HepG2 (cell line): ENCODE data around the gene TSC22D1. TPM values are rescaled to one million over a fixed set of nuclear protein-coding genes. Genes with fewer than 3 reads are reported as not detected.

Experiments used
- ATAC-seq: fragments of 200-7000 bp; cut with Tn5 transposase; 3 replicates; pipeline ENCODE4 v1.9.1; 2020; ENCODE audit warnings: mild to moderate bottlenecking, moderate library complexity
- BruUV-seq: library from RNA; stranded (reverse); fragments of 400-500 nt; replicated peaks from 2 replicates; lab custom pipeline; 2021; lab: Mats Ljungman, UMichigan
- CTCF ChIA-PET: fragments of 300-600 bp; formaldehyde crosslinking; extraction: SDS; loops from one replicate; lab custom pipeline; 2021; ENCODE audit warnings: low total read pairs, inconsistent platforms, low intra/inter-chr PET ratio; lab: Yijun Ruan, JAX
- POLR2A ChIA-PET: fragments of 350-600 bp; sonication (Branson Sonifier 250); formaldehyde crosslinking; loops from one replicate; lab custom pipeline; 2020; ENCODE audit warnings: antibody characterized with exemption, inconsistent platforms; lab: Yijun Ruan, JAX
- DNase-seq: peaks from one replicate; pipeline ENCODE4 v3.0.0-alpha.2; 2015; ENCODE audit warnings: low spot score
- FAIRE-seq: peaks from 3 replicates; lab custom pipeline; 2011; peaks lifted over from hg19 to GRCh38; lab: Jason Lieb, UNC
- H2AFZ ChIP-seq: one replicate; pipeline ENCODE4 v1.6.1; 2011; ENCODE audit warnings: low read length, inconsistent platforms
- H3K27ac ChIP-seq: fragments of 300-600 bp; 3 replicates; pipeline ENCODE4 v1.8.0; 2011; ENCODE audit warnings: mixed run types, mild to moderate bottlenecking, mixed read lengths, low read length, inconsistent platforms; ENCODE audit not compliant: insufficient read depth; ENCODE audit errors: extremely low read length
- H3K27me3 ChIP-seq, 2 experiments: fragments of 200-600 bp in 1 of 2; 2 replicates in 1 of 2; 3 replicates in 1 of 2; pipeline versions ENCODE4 v1.6.0 to v1.8.0; 2011; ENCODE audit warnings: low read length in 2 of 2, mild to moderate bottlenecking in 2 of 2, moderate library complexity in 2 of 2, inconsistent platforms in 1 of 2; ENCODE audit not compliant: insufficient read depth in 2 of 2, control insufficient read depth in 1 of 2
- H3K36me3 ChIP-seq, 2 experiments: fragments of 200-600 bp in 1 of 2; replicated peaks in 1 of 2; 2 replicates in 1 of 2; 3 replicates in 1 of 2; pipeline versions ENCODE4 v1.5.1 to v1.8.0; 2011; ENCODE audit warnings: low read length in 2 of 2, inconsistent platforms in 1 of 2; ENCODE audit not compliant: insufficient read depth in 2 of 2, control insufficient read depth in 1 of 2
- H3K4me1 ChIP-seq: 2 replicates; pipeline ENCODE4 v1.5.1; 2012; ENCODE audit warnings: low read length, inconsistent platforms; ENCODE audit not compliant: insufficient read depth
- H3K4me2 ChIP-seq: 2 replicates; pipeline ENCODE4 v1.6.0; 2011; ENCODE audit warnings: low read depth, low read length, inconsistent platforms
- H3K4me3 ChIP-seq, 3 experiments: fragments of 200-600 bp in 1 of 3; sonication (generic), shearing (Covaris generic) in 1 of 3; replicated peaks in 1 of 3; 2 replicates each; pipeline ENCODE4 v1.5.1; 2011 to 2016; ENCODE audit warnings: low read length in 3 of 3, inconsistent platforms in 2 of 3, low read depth in 2 of 3, mild to moderate bottlenecking in 2 of 3, control low read depth in 1 of 3, mixed read lengths in 1 of 3; ENCODE audit not compliant: insufficient read depth in 1 of 3
- H3K79me2 ChIP-seq: one replicate; pipeline ENCODE4 v1.6.1; 2011; ENCODE audit warnings: low read length, inconsistent platforms; ENCODE audit not compliant: insufficient read depth
- H3K9ac ChIP-seq: 2 replicates; pipeline ENCODE4 v1.6.0; 2011; ENCODE audit warnings: mild to moderate bottlenecking, low read depth, low read length, inconsistent platforms; ENCODE audit not compliant: insufficient read depth
- H3K9me3 ChIP-seq: 2 replicates; pipeline ENCODE4 v1.5.1; 2012; ENCODE audit warnings: mild to moderate bottlenecking, low read length
- H4K20me1 ChIP-seq: 2 replicates; pipeline ENCODE4 v1.6.0; 2011; ENCODE audit warnings: inconsistent platforms, mild to moderate bottlenecking, low read length, moderate library complexity; ENCODE audit not compliant: insufficient read depth
- AHR ChIP-seq: IDR thresholded peaks from 2 replicates; pipeline ENCODE4 v1.6.1; 2018; ENCODE audit warnings: missing genetic modification reagents, missing compliant biosample characterization
- CREM ChIP-seq, 2 experiments: sonication (generic) in 1 of 2; formaldehyde crosslinking in 1 of 2; IDR thresholded peaks; 2 replicates each; pipeline versions ENCODE4 v1.4.0 to v1.6.1; 2016 to 2020; ENCODE audit warnings: antibody characterized with exemption in 1 of 2, mild to moderate bottlenecking in 1 of 2, missing genetic modification reagents in 1 of 2
- HCFC1 ChIP-seq: fragments of 150-350 bp; IDR thresholded peaks from 2 replicates; pipeline ENCODE4 v1.6.1; 2014; ENCODE audit warnings: low read depth, low read length
- KDM1A ChIP-seq: IDR thresholded peaks from 2 replicates; pipeline ENCODE4 v1.6.1; 2016; ENCODE audit warnings: missing compliant biosample characterization
- NFE2L2 ChIP-seq: fragments of 150-350 bp; IDR thresholded peaks from 2 replicates; pipeline ENCODE4 v1.6.1; 2014; ENCODE audit warnings: low read length
- NFKBIZ ChIP-seq: IDR thresholded peaks from 2 replicates; pipeline ENCODE4 v1.6.1; 2018; ENCODE audit warnings: missing genetic modification reagents, missing compliant biosample characterization
- PHF20 ChIP-seq: sonication (generic); formaldehyde crosslinking; IDR thresholded peaks from 2 replicates; pipeline ENCODE4 v1.5.0; 2020; ENCODE audit warnings: mild to moderate bottlenecking, missing genetic modification reagents
- SAFB2 ChIP-seq: sonication (generic); formaldehyde crosslinking; IDR thresholded peaks from 2 replicates; pipeline ENCODE4 v1.5.1; 2020; ENCODE audit warnings: missing genetic modification reagents, low read depth, mild to moderate bottlenecking, borderline replicate concordance
- STAT6 ChIP-seq: sonication (generic); formaldehyde crosslinking; IDR thresholded peaks from 2 replicates; pipeline ENCODE4 v1.4.0; 2020; ENCODE audit warnings: missing genetic modification reagents, mild to moderate bottlenecking, borderline replicate concordance
- TCF7L2 ChIP-seq: IDR thresholded peaks from 2 replicates; pipeline ENCODE4 v1.6.1; 2011; ENCODE audit warnings: mild to moderate bottlenecking, low read depth, low read length, moderate library complexity
- ZBTB25 ChIP-seq: IDR thresholded peaks from 2 replicates; pipeline ENCODE4 v1.6.1; 2018; ENCODE audit warnings: missing genetic modification reagents
- ZBTB42 ChIP-seq: sonication (generic); formaldehyde crosslinking; IDR thresholded peaks from 2 replicates; pipeline ENCODE4 v1.5.0; 2020; ENCODE audit warnings: mild to moderate bottlenecking, missing genetic modification reagents
- ZBTB7B ChIP-seq: sonication (generic); formaldehyde crosslinking; IDR thresholded peaks from 2 replicates; pipeline ENCODE4 v1.4.0; 2020; ENCODE audit warnings: missing genetic modification reagents
- ZFP37 ChIP-seq: sonication (generic); formaldehyde crosslinking; IDR thresholded peaks from 2 replicates; pipeline ENCODE4 v1.4.0; 2020; ENCODE audit warnings: missing genetic modification reagents, borderline replicate concordance
- ZFYVE20 ChIP-seq: sonication (generic); formaldehyde crosslinking; IDR thresholded peaks from 2 replicates; pipeline ENCODE4 v1.8.0; 2023; ENCODE audit warnings: low read depth, mild to moderate bottlenecking, moderate library complexity, missing genetic modification reagents, borderline replicate concordance
- ZNF768 ChIP-seq: sonication (generic); formaldehyde crosslinking; IDR thresholded peaks from 2 replicates; pipeline ENCODE4 v1.4.0; 2020; ENCODE audit warnings: missing genetic modification reagents
- ZNF878 ChIP-seq: sonication (generic); formaldehyde crosslinking; IDR thresholded peaks from 2 replicates; pipeline ENCODE4 v1.8.1; 2023; ENCODE audit warnings: mild to moderate bottlenecking, missing genetic modification reagents, moderate library complexity
- WGBS: methylation state at CpG from one replicate; pipeline ENCODE4 v1.1.6; 2017; ENCODE audit warnings: low lambda C conversion rate; 5-methylcytosine and 5-hydroxymethylcytosine counted together
- in situ Hi-C: cut with HindIII; loops from 2 replicates; pipeline ENCODE4 v1.10.0; 2017; ENCODE audit warnings: low pct_unique_long_range_greater_than_20kb; ENCODE audit not compliant: extremely low pct_ligation_motif_present
- intact Hi-C: fragments of 100-400 bp; cut with micrococcal nuclease; formaldehyde crosslinking; loops from one replicate; pipeline ENCODE4 v1.10.0; 2022; ENCODE audit not compliant: unreplicated experiment
- polyA plus RNA-seq, 8 experiments: library from polyadenylated mRNA; depleted of rRNA in 3 of 8; stranded (reverse) in 7 of 8; unstranded in 1 of 8; fragments of >200 nt; fragmentation: Illumina TruSeq in 4 of 8; extraction: Trizol in 4 of 8; gene quantifications; 2 replicates each; pipeline versions ENCODE4 v1.2.1 to v1.2.3, GENCODE V29; 2011 to 2016; ENCODE audit warnings: low read depth in 4 of 8, missing spikeins in 1 of 8, mixed read lengths in 1 of 8; ENCODE audit not compliant: insufficient read depth in 1 of 8
- total RNA-seq, 5 experiments: library from RNA; depleted of rRNA; stranded (reverse); fragments of >200 nt; fragmentation: Illumina TruSeq; extraction: Trizol; gene quantifications; 2 replicates each; pipeline ENCODE4 v1.2.3, GENCODE V29; 2016; ENCODE audit warnings: low read depth in 1 of 5

Gene TSC22D1
- total and polyA plus RNA-seq, 2 of the 13 experiments (the other 11 are each of a cell fraction or from before 2014, with no cell fraction given) = 18.4 to 35.7 TPM

GRCh38 chr13:44465318-44465717 is 110.8 kb downstream of the TSC22D1 start:
- H3K4me2 ChIP-seq = no peak overlapping the region
- H4K20me1 ChIP-seq = no peaks in the 10 kb centered on the region
- H3K9ac ChIP-seq = no peak overlapping the region
- intact Hi-C loops (no loop called here), in situ Hi-C loops (no loop called here)
- POLR2A ChIA-PET = no interaction called here
- DNase-seq (no peak), ATAC-seq (no peak), FAIRE-seq (no peak)
- H3K4me1 ChIP-seq = no peaks in the 10 kb centered on the region
- no peaks in the 10 kb centered on the region for H3K9me3 ChIP-seq
- H3K36me3 ChIP-seq = no peaks in the 10 kb centered on the region
- H2AFZ ChIP-seq = no peak overlapping the region
- no peak overlapping the region for H3K27ac ChIP-seq
- BruUV-seq = no TSS peak
- TF ChIP-seq ZNF768 (CRISPR knock-in tag) (no peak), KDM1A (CRISPR knock-in tag) (no peak), TCF7L2 (no peak), ZBTB42 (CRISPR knock-in tag) (no peak)
- H3K79me2 ChIP-seq = no peaks in the 10 kb centered on the region
- no peaks in the 10 kb centered on the region for H3K27me3 ChIP-seq
- 96% methylated on average over 4 of the region's 4 CpGs for WGBS
- H3K4me3 ChIP-seq = no peak overlapping the region
- CTCF ChIA-PET = no interaction called here

DNA sequence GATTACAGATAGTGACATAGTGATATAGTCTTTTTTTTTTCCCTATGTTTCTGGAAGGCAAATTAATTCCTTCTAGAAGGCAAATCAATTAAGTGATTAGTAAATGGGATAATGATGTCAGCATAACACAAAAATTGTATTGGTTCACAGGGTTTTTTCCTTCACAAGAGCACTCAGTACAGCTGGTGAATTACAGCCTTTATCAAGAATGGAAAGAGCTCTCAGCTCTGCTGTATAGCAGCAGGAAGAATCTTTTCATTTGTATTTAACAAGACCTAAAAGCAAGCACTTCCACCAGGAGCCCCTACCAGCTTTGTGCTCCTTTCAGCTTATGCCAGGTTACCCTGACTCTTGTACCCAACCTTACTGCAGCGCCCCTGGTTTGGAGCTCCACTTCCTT is 111.7 kb downstream of the TSC22D1 start:
- Histone ChIP-seq H3K4me2 (no peak overlapping the region), H3K4me3 (no peak overlapping the region), H3K27ac (no peak overlapping the region), H3K27me3 (no peaks in the 10 kb centered on the region), H3K36me3 (no peaks in the 10 kb centered on the region), H3K4me1 (no peaks in the 10 kb centered on the region), H4K20me1 (no peaks in the 10 kb centered on the region), H3K9ac (no peak overlapping the region), H2AFZ (no peak overlapping the region), H3K79me2 (no peaks in the 10 kb centered on the region), H3K9me3 (no peaks in the 10 kb centered on the region)
- ChIA-PET POLR2A (no interaction called here), CTCF (no interaction called here)
- intact Hi-C loops (no loop called here), in situ Hi-C loops (no loop called here)
- FAIRE-seq (no peak), DNase-seq (no peak), ATAC-seq (no peak)
- no TSS peak for BruUV-seq
- 100% methylated on average over 1 of the region's 1 CpG for WGBS
- TF ChIP-seq ZNF878 (CRISPR knock-in tag) = no peak
- no peak for TF ChIP-seq PHF20 (CRISPR knock-in tag)
- TF ChIP-seq HCFC1 = no peak
- no peak for TF ChIP-seq ZBTB25 (CRISPR knock-in tag)
- TF ChIP-seq NFE2L2 = no peak
- no peak for TF ChIP-seq STAT6 (CRISPR knock-in tag)
- no peak for TF ChIP-seq SAFB2
- TF ChIP-seq ZFYVE20 (CRISPR knock-in tag) = no peak
- no peak for TF ChIP-seq CREM (IDR thresholded peaks at IDR 0.05)
- no peak for TF ChIP-seq CREM (CRISPR knock-in tag; IDR thresholded peaks at IDR 0.05)
- no peak for TF ChIP-seq ZBTB7B (CRISPR knock-in tag)
- TF ChIP-seq ZFP37 = no peak
- TF ChIP-seq NFKBIZ = no peak
- TF ChIP-seq AHR (CRISPR knock-in tag) = no peak
